MCF 10A (cell line): ENCODE data around the gene CACNA2D3. TPM values are rescaled to one million over a fixed set of nuclear protein-coding genes. Genes with fewer than 3 reads are reported as not detected.

Experiments used
- BruUV-seq: library from RNA; stranded (reverse); fragments of 400-500 nt; replicated peaks from 2 replicates; lab custom pipeline; 2021; lab: Mats Ljungman, UMichigan
- CTCF ChIA-PET: fragments of 300-600 bp; sonication (Branson Sonifier 250); formaldehyde crosslinking; extraction: SDS; loops from one replicate; lab custom pipeline; 2021; ENCODE audit warnings: antibody characterized with exemption, inconsistent platforms; lab: Yijun Ruan, JAX
- POLR2A ChIA-PET: fragments of 300-600, 350-650 bp; sonication (Branson Sonifier 250); formaldehyde crosslinking; extraction: SDS; loops from one replicate; lab custom pipeline; 2020; ENCODE audit warnings: antibody characterized with exemption, inconsistent platforms; lab: Yijun Ruan, JAX
- DNase-seq: peaks from one replicate; pipeline ENCODE4 v3.0.0-alpha.2; 2018; ENCODE audit not compliant: unreplicated experiment
- H3K27ac Mint-ChIP-seq: one replicate; pipeline ENCODE4 v1.8.0; 2022; ENCODE audit warnings: mild to moderate bottlenecking, low read depth, mixed read lengths; ENCODE audit not compliant: unreplicated experiment
- H3K27me3 Mint-ChIP-seq: one replicate; pipeline ENCODE4 v1.8.0; 2022; ENCODE audit warnings: mixed read lengths; ENCODE audit not compliant: insufficient read depth, unreplicated experiment
- H3K36me3 Mint-ChIP-seq: one replicate; pipeline ENCODE4 v1.8.0; 2022; ENCODE audit warnings: mild to moderate bottlenecking, moderate library complexity, mixed read lengths; ENCODE audit not compliant: insufficient read depth, unreplicated experiment
- H3K4me1 Mint-ChIP-seq: one replicate; pipeline ENCODE4 v1.8.0; 2022; ENCODE audit warnings: mixed read lengths; ENCODE audit not compliant: insufficient read depth, unreplicated experiment
- H3K4me3 Mint-ChIP-seq: one replicate; pipeline ENCODE4 v1.8.0; 2022; ENCODE audit warnings: mild to moderate bottlenecking, moderate library complexity, mixed read lengths; ENCODE audit not compliant: unreplicated experiment
- H3K9me3 Mint-ChIP-seq: one replicate; pipeline ENCODE4 v1.8.0; 2022; ENCODE audit warnings: mixed read lengths; ENCODE audit not compliant: unreplicated experiment
- CTCF ChIP-seq: fragments of 200-600 bp; IDR thresholded peaks from one replicate; pipeline ENCODE4 v1.8.0; 2022; ENCODE audit warnings: antibody characterized with exemption, mild to moderate bottlenecking; ENCODE audit not compliant: unreplicated experiment
- intact Hi-C: fragments of 100-400 bp; cut with micrococcal nuclease; formaldehyde crosslinking; loops from 2 replicates; pipeline ENCODE4 v1.14.1; 2022
- total RNA-seq: library from RNA; stranded (reverse); gene quantifications from 2 replicates; pipeline ENCODE4 v1.2.3, GENCODE V29; 2022

The CACNA2D3 gene
- total RNA-seq, 1 experiment from 2014 or later = 2.3 TPM

DNA sequence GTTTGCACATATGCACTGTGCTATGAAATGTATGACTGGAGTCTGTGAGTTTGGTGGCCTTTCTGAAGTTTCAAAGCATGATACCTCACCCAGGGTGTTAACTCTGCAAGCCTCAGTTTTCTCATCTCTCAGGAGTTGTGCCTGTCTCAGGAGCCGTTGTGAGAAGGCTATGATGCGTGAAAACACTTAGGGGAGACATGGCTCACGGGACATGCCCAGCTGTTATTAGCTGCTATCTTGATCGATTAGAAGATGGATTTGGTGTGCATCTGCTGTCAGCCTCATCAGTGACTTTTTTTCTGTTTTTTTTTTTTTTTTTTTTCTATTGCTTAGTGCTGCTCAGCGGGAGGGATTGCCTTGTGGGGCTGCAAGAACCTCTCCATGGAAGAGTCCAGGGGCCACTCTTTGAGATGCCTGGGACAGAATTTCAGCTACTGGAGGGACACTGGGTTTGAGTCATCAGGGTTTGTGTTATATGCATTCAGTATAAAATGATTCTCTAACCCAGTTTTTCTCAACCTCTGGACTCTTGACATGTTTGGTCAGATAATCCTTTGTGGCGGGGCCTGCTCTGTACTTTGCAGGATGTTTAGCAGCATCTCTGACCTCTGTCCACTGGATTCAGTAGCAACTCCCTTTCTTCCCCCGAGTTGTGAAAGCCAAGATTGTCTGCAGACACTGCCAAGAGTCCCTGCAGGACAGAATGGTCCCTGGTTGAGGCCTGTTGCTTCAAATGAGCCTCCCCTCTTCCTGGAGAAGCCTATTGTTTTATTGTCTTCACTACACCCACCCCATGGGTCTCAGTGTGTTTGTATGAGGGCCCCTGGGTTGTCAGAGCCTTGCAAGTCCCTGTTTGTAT lies 181.4 kb downstream of the CACNA2D3 start:
- Mint-ChIP-seq H3K36me3 (no peaks in the 10 kb centered on the region), H3K4me1 (no peaks in the 10 kb centered on the region), H3K4me3 (no peak overlapping the region), H3K27ac (no peak overlapping the region), H3K27me3 (peaks cover 20% of the 10 kb centered on the region), H3K9me3 (no peaks in the 10 kb centered on the region)
- intact Hi-C loops = no loop called here
- no peak for DNase-seq
- BruUV-seq = no TSS peak
- CTCF ChIA-PET = interaction anchor here (0.6 to 0.7 kb wide), 2 partner anchors 365 to 377 kb away, joined by 5 read pairs; no protein-coding TSS in a partner anchor
- TF ChIP-seq CTCF = no peak
- POLR2A ChIA-PET = no interaction called here

GRCh38 chr3:54304877-54305276 lies 182.5 kb downstream of the CACNA2D3 start:
- DNase-seq = no peak
- intact Hi-C loops = no loop called here
- Mint-ChIP-seq H3K27me3 (peaks cover 27% of the 10 kb centered on the region), H3K36me3 (no peaks in the 10 kb centered on the region), H3K27ac (no peak overlapping the region), H3K4me3 (no peak overlapping the region), H3K4me1 (peaks cover 3% of the 10 kb centered on the region), H3K9me3 (no peaks in the 10 kb centered on the region)
- TF ChIP-seq CTCF = no peak
- ChIA-PET POLR2A (no interaction called here), CTCF (interaction anchor here (0.6 to 0.7 kb wide), 2 partner anchors 366 to 375 kb away, joined by 5 read pairs; no protein-coding TSS in a partner anchor)
- no TSS peak for BruUV-seq

- no peaks in the 10 kb centered on the region for H3K9me3 Mint-ChIP-seq
- H3K4me1 Mint-ChIP-seq = peaks cover 5% of the 10 kb centered on the region
- no peaks in the 10 kb centered on the region for H3K36me3 Mint-ChIP-seq
- no TSS peak for BruUV-seq
- ChIA-PET POLR2A (no interaction called here), CTCF (no interaction called here)
- no peak for DNase-seq
- H3K27me3 Mint-ChIP-seq = peaks cover 31% of the 10 kb centered on the region
- no peak overlapping the region for H3K4me3 Mint-ChIP-seq
- TF ChIP-seq CTCF = no peak
- no peak overlapping the region for H3K27ac Mint-ChIP-seq
- intact Hi-C loops = no loop called here
Observed at GRCh38 chr3:54305409-54306099, 183.2 kb downstream of the CACNA2D3 start.

DNA sequence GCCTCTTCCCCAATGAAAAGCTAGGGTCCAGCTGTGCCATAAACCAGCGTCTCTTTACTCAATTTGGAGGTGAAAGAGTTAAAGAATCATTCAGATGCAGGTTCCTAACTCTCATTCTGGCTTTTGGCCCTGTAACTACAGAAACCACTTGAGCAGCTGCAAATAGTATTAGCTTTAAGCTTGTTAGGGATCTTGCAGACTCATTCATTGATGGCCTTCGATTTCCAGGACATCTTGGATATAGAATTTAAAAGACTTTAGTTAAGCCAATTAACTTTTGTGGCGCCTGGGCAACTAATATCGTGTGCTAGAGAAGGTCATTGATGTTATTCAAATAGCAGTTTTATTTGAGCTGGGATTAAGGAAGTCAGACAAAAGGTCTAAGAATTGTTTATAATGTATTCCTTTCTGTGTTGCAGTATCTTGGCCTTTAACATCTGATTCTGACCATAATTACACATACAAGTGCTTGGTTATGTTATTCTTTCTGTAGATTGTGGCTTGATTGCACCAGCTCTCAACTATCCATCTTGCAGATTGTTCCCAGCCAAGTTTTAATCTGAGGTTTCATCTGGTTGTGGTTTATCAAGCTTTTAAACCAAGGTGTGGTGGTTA lies 185.3 kb downstream of the CACNA2D3 start:
- ChIA-PET POLR2A (no interaction called here), CTCF (interaction anchor here (0.7 to 1.1 kb wide), 2 partner anchors 13 to 47 kb away, joined by 3 read pairs; no protein-coding TSS in a partner anchor)
- TF ChIP-seq CTCF = no peak
- BruUV-seq = no TSS peak
- Mint-ChIP-seq H3K4me3 (no peak overlapping the region), H3K9me3 (no peaks in the 10 kb centered on the region), H3K27me3 (peaks cover 17% of the 10 kb centered on the region), H3K27ac (no peak overlapping the region), H3K4me1 (peaks cover 5% of the 10 kb centered on the region), H3K36me3 (no peaks in the 10 kb centered on the region)
- intact Hi-C loops = no loop called here
- no peak for DNase-seq
